GM18951 (cell line): ENCODE measurements around the gene LILRB2.

Source experiments
- POLR2A ChIP-seq: IDR thresholded peaks from 4 replicates; pipeline ENCODE4 v1.6.1; 2011; ENCODE audit warnings: mild to moderate bottlenecking; ENCODE audit not compliant: insufficient read length, insufficient read depth; ENCODE audit errors: extremely low read depth
- in situ Hi-C: fragments of 300-500 bp; cut with MboI; formaldehyde crosslinking; loops from one replicate; pipeline ENCODE4 v1.12.0; 2022; ENCODE audit warnings: low sequenced_read_pairs, mixed read lengths, inconsistent platforms; ENCODE audit not compliant: unreplicated experiment

The LILRB2 gene

DNA sequence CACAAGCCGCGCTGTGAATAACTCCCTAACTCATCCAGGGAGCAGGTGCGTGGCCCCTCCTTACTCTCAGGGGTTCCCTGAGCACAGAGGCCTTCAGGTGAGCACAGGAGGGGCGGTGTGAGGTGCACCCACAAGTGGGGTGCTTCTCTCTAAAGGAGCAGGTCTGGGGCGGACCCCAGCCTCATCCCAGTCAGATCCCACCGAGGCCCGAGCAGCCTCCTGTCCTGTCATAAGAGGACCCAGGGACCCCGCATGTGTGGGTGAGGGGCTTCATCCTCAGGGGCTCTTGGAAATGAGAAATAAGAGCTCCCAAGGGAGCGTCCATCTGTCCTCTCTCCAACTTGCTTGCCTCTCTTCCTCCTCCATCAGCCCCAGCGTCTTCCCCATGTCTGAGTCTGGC is 35.0 kb upstream of the LILRB2 start:
- in situ Hi-C loops: no loop called here
- no peak for TF ChIP-seq POLR2A

DNA sequence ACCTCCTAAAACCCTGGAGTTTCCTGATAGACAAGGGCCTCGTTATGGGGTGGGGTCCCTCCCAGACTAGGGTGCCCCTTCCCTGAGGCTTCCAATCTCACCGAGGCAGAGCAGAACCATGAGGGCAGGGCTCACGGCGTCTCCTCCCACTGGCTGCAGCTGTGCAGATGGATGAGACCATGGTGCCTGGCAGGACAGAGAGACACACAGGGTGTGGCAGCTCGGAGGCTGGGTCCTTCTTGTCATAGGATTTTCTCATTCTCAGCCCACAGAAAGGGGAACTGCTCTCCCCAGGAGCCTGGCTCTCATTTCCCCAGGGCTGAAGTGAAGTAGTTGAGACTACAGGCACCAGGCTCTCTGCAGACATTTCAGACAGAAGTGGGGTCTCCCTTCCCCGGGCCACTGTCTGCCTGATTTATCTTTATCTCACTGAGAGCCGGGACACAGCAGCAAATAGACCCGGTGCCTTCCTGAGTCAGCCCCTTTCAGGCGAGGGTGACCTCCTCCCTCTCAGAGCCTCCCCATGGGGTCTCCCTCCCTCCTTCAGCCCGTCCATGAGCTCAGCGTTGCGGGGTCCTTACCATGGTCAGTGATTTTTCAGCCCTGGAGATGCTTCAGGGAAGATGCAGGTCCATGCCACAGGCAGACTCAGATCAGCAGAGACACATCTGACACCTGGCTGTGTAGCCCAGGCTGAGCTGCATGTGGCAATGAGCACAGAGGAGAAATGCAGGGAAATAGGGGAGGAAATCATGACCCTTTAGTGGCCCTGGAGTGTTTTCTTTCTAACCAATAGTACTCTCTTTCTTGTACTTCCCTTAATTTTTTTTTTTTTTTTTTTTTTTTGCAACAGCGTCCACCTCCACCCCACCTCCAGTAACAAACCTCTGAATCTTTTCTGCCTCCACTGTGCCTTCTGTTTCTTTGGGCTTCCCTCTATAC is 31.8 kb upstream of the LILRB2 start, which contains the start of gene LILRA5:
TSS of gene LILRA5 (minus strand) at position 731 of the 942 bp plus-strand sequence. CDS start at position 584, 147 bp downstream.
- TF ChIP-seq POLR2A: no peak
- in situ Hi-C loops: no loop called here

DNA sequence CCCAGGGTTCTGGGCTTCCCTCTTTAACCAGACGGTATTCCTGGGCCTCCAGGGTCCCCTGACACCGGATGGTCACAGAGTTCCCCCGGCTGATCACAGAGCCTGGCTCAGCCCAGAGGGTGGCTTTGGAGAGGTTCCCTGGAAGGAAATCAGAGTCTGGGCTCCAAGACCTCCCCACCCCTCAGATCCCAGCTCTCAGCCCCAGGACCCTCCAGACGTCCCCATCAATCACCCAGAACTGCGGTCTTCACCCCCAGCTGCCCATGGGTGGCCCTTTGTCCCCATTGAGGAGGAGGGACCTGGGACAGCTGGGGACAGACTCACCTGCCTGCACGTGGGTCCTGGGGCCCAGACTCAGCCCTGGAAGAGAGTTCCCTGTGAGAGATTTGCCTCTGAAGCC is 31.1 kb upstream of the LILRB2 start:
- no peak for TF ChIP-seq POLR2A
- in situ Hi-C loops: no loop called here

DNA sequence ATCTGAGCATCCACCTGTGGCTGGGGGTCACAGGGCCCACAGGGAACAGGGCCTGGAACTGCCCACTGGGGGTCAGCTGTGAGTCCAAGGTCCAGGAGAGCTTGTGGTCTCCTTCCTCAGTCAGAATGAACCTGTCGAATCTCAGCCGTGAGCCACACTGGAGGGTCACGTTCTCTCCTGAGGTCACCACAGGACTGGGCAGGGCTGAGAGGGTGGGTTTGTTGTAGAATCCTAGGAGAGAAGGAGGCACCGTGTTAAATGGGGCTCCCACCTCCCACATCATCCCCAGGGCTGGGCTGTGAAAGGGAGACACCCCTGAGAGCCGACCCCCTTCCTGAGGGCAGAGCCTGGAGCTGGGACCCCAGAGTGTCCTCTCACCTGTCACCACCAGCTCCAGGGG is 30.6 kb upstream of the LILRB2 start:
- in situ Hi-C loops: no loop called here
- no peak for TF ChIP-seq POLR2A

- no peak for TF ChIP-seq POLR2A
- in situ Hi-C loops: no loop called here
These were observed 29.6 kb upstream of the LILRB2 start for GRCh38 chr19:54310543-54310942.

DNA sequence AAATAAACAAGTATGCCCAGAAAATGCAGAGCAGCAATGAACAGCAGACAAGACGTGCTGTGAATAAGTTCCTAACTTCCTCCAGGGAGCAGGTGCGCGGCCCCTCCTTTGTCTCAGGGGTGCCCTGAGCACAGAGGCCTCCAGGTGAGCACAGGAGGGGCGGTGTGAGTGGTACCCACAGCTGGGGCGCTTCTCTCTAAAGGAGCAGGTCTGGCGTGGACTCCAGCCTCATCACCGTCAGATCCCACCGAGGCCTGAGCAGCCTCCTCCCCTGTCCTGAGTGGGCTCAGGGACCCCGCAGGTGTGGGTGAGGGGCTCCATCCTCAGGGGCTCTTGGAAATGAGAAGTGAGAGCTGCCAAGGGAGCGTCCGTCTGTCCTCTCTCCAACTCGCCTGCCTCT is 28.9 kb upstream of the LILRB2 start:
- in situ Hi-C loops: no loop called here
- TF ChIP-seq POLR2A: no peak

DNA sequence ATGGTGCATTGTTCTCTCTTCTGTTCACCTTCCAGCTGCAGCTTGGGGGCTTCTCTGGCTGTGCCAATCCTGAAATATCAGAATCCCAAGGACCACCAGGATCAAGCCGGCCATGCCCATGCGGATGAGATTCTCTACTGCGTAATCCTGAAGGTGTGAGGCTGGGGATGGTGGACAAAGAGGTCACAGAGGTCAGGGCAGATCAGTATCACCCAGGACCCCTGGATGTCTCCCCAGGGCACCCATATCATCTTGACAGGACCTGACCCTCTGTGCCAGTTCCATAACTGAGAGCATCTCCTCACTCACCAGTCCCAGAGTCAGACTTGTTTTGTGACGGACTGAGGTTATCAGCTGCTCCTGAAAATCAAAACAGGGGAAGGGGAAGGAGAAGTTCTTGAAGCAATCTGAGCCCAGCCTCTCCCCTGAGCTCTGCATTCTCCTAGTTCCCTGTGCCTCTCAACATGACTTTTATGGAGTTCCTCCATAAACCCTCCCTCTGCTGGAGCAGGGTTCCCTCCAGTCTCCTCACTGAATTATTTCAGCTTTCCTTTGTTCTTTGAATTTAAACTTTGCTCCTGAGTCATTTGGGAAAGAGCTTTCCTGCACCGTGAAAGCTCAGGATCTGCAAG is 26.6 kb upstream of the LILRB2 start:
- in situ Hi-C loops: no loop called here

DNA sequence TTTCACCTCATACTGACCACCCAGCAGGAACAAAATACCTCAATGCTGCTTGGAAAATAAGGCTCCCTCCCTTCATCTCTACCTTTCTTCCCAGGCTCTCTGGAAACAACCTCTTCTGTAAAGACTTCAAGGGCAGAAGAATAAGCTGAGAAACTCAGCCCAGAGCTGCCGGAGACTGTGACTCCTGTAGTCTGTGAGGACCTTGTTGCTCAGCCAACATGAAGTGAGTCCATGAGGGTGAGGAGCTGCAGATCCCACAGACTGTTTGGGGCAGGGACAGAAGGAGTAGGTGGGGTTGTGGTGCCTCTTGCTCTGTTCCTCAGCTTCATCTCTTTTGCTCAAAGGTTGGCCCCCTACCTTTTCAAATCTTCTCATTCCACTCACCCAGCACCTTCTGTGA is 24.2 kb upstream of the LILRB2 start:
- in situ Hi-C loops: no loop called here
- no peak for TF ChIP-seq POLR2A

More for the DNA sequence above, 26.6 kb upstream of the LILRB2 start:
- TF ChIP-seq POLR2A: no peak

DNA sequence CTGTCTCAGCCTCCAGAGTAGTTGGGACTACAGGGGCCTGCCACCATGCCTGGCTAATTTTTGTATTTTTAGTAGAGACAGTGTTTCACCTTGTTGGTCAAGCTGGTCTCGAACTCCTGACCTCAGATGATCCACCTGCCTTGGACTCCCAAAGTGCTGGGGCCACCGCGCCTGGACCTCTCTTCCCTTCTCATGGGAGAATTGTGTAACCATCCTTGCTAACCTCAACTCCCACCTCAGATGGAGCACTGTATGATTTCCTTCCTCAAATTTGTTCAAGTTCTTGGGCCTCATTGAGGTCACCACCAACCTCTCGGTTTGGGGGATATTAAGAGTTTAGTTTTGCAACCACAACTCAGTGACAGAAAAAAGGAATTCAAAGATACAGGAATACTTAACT is 21.3 kb upstream of the LILRB2 start:
- TF ChIP-seq POLR2A: no peak
- in situ Hi-C loops: no loop called here

- no peak for TF ChIP-seq POLR2A
- in situ Hi-C loops: no loop called here
These were observed 18.6 kb upstream of the LILRB2 start for GRCh38 chr19:54299515-54299914.

GRCh38 chr19:54299126-54299498 is 18.2 kb upstream of the LILRB2 start:
- TF ChIP-seq POLR2A: no peak
- in situ Hi-C loops: no loop called here

DNA sequence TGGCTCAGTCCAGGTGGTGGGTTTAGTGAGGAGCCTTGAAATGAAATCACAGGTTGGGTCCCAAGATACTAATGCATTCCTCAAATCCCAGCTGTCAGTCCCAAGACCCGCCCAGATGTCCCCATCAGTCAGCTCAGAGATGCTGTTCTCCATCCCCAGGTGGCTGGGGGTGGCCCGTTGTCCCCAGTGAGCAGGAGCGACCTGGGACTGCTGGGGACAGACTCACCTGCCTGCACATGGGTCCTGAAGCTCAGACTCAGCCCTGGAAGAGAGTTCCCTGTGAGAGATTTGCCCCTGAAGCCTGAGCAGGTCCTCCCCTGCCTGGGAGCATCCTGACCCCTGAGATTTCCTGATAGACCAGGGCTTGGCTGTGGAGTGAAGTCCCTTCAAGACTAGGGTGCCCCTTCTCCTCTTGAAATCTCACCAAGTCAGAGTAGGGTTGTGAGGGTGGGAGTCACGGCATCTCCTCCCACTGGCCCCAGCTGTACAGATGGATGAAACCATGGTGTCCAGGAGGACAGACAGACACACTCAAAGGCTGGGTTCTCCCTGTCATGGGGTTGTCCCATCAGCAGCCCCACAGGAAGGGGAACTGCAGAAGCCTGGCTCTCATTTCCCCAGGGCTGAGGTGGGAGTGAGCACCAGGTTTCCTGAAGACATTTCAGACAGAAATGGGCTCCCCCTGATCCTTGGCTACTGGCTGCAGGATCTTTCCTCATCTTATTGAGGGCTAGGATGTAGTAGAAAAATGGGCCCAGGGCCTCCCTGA is 17.6 kb upstream of the LILRB2 start:
- in situ Hi-C loops: no loop called here

DNA sequence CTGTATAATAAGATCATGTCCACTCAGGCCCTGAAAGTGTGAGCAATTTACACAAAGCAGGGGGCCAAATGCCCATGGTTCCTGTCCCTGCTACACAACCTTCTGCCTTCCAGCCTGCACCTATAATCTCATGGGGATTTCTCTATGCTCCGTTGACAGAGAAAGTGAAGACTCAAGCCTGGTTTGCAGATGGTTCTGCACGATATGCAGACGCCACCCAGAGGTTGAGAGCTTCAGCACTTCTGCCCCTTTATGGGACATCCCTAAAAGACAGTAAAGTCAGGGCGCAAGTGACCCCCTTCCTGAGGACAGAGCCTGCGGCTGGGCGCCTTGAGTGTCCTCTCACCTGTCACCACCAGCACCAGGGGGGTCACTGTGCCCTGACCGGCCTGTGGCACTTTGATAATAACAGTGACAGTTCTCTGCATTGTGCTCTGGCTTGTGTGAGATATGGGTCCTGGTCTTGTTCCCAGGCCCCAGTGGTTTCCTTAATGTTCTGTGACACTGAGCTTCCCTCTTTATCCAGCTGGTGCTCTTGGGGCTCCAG is 16.9 kb upstream of the LILRB2 start:
- no peak for TF ChIP-seq POLR2A
- in situ Hi-C loops: no loop called here

More for the DNA sequence above, 17.6 kb upstream of the LILRB2 start:
- no peak for TF ChIP-seq POLR2A
